GM12875 (cell line): ENCODE results near the gene ASB5.
"Not testable (repeated sequence)": the region's sequence is repeated elsewhere in the genome, so short reads cannot be mapped to it uniquely, and the experiment has no call there.

Experiments
- H3K4me3 ChIP-seq: one replicate; pipeline ENCODE4 v1.5.1; 2011; ENCODE audit warnings: low read depth, low read length, control low read depth
- CTCF ChIP-seq: IDR thresholded peaks from 2 replicates; pipeline ENCODE4 v1.5.1; 2011; ENCODE audit warnings: low read depth, mild to moderate bottlenecking, control low read depth, inconsistent platforms, low read length, moderate library complexity, borderline replicate concordance; ENCODE audit not compliant: insufficient read depth

The ASB5 gene

GRCh38 chr4:176226736-176227135, 42.3 kb downstream of the ASB5 start:
- H3K4me3 ChIP-seq: no peak overlapping the region
- no peak for TF ChIP-seq CTCF

GRCh38 chr4:176223561-176223960, 45.5 kb downstream of the ASB5 start:
- no peak overlapping the region for H3K4me3 ChIP-seq
- TF ChIP-seq CTCF: no peak

GRCh38 chr4:176222149-176222548, 46.9 kb downstream of the ASB5 start:
- H3K4me3 ChIP-seq: no peak overlapping the region
- TF ChIP-seq CTCF: no peak

- no peak overlapping the region for H3K4me3 ChIP-seq
- no peak for TF ChIP-seq CTCF
These were observed 51.5 kb downstream of the ASB5 start for GRCh38 chr4:176217510-176217909.

- not testable (repeated sequence) for H3K4me3 ChIP-seq
These were observed 56.7 kb downstream of the ASB5 start for GRCh38 chr4:176212351-176212750.

- TF ChIP-seq CTCF: no peak
- H3K4me3 ChIP-seq: no peak overlapping the region
These were observed 58.3 kb downstream of the ASB5 start for GRCh38 chr4:176210579-176211296.

GRCh38 chr4:176210101-176210500, 58.9 kb downstream of the ASB5 start:
- no peak overlapping the region for H3K4me3 ChIP-seq
- TF ChIP-seq CTCF: no peak

- no peak for TF ChIP-seq CTCF
- no peak overlapping the region for H3K4me3 ChIP-seq
These were observed 59.5 kb downstream of the ASB5 start for GRCh38 chr4:176209535-176209934.
